HG03457 (cell line): ENCODE data around the gene DYNLRB1.
A peak's percentile ranks its signal among the peaks of the same experiment; 100 is the strongest.

Experiments used
- ATAC-seq: cut with Tn5 transposase; IDR thresholded peaks from one replicate; pipeline ENCODE4 v1.9.1; 2021; ENCODE audit warnings: moderate number of reproducible peaks; ENCODE audit not compliant: unreplicated experiment

The DYNLRB1 gene

GRCh38 chr20:34552569-34552968 is 36.3 kb downstream of the DYNLRB1 start:
- no peak for ATAC-seq

GRCh38 chr20:34553366-34553867 is 37.2 kb downstream of the DYNLRB1 start:
- ATAC-seq, result no peak

- no peak for ATAC-seq
These were observed 41.7 kb downstream of the DYNLRB1 start for GRCh38 chr20:34557936-34558319.

GRCh38 chr20:34558320-34559218 is 42.3 kb downstream of the DYNLRB1 start, which contains the start of gene MAP1LC3A:
TSS of gene MAP1LC3A (plus strand) at chr20:34558718. CDS start at chr20:34558869, 151 bp downstream.
- ATAC-seq, result peak; percentile 56

- no peak for ATAC-seq
These were observed 43.3 kb downstream of the DYNLRB1 start for GRCh38 chr20:34559311-34560140.

GRCh38 chr20:34560141-34560523 is 43.9 kb downstream of the DYNLRB1 start:
- no peak for ATAC-seq

- no peak for ATAC-seq
These were observed 44.4 kb downstream of the DYNLRB1 start for GRCh38 chr20:34560614-34561013.

- no peak for ATAC-seq
These were observed 45.4 kb downstream of the DYNLRB1 start for GRCh38 chr20:34561661-34562060.

GRCh38 chr20:34562641-34563040 is 46.4 kb downstream of the DYNLRB1 start:
- ATAC-seq, result no peak

- no peak for ATAC-seq
These were observed 48.6 kb downstream of the DYNLRB1 start for GRCh38 chr20:34564833-34565232.

- no peak for ATAC-seq
These were observed 51.0 kb downstream of the DYNLRB1 start for GRCh38 chr20:34566978-34567891.

GRCh38 chr20:34567892-34568865 is 52.0 kb downstream of the DYNLRB1 start:
- ATAC-seq, result no peak

GRCh38 chr20:34569598-34569997 is 53.4 kb downstream of the DYNLRB1 start:
- no peak for ATAC-seq

- ATAC-seq, result no peak
These were observed 54.7 kb downstream of the DYNLRB1 start for GRCh38 chr20:34570859-34571306.

- no peak for ATAC-seq
These were observed 55.5 kb downstream of the DYNLRB1 start for GRCh38 chr20:34571753-34572152.

GRCh38 chr20:34573541-34574300 is 57.5 kb downstream of the DYNLRB1 start:
- ATAC-seq, result no peak

- ATAC-seq, result no peak
These were observed 58.2 kb downstream of the DYNLRB1 start for GRCh38 chr20:34574426-34574825.

- ATAC-seq, result no peak
These were observed 58.6 kb downstream of the DYNLRB1 start for GRCh38 chr20:34574861-34575260.

GRCh38 chr20:34575271-34575670 is 59.0 kb downstream of the DYNLRB1 start:
- ATAC-seq, result no peak
